Left ventricle myocardium inferior (tissue), 1 donor: Measurements from ENCODE around the gene CELF2. TPM values are rescaled to one million over a fixed set of nuclear protein-coding genes. Genes with fewer than 3 reads are reported as not detected.
"Not testable (repeated sequence)": the region's sequence is repeated elsewhere in the genome, so short reads cannot be mapped to it uniquely, and the experiment has no call there.

Source experiments
- DNase-seq: peaks from one replicate; pipeline ENCODE4 v3.0.0-alpha.2; 2020
- H3K27ac ChIP-seq: fragments of 200-600 bp; replicated peaks from 2 replicates; pipeline ENCODE4 v1.8.0; 2021
- H3K27me3 ChIP-seq: fragments of 200-600 bp; 2 replicates; pipeline ENCODE4 v1.8.0; 2021; ENCODE audit warnings: low read depth
- H3K36me3 ChIP-seq: fragments of 200-600 bp; 2 replicates; pipeline ENCODE4 v1.8.0; 2021
- H3K4me1 ChIP-seq: fragments of 200-600 bp; 2 replicates; pipeline ENCODE4 v1.8.0; 2021
- H3K4me3 ChIP-seq: fragments of 200-600 bp; 2 replicates; pipeline ENCODE4 v1.8.0; 2021; ENCODE audit warnings: mild to moderate bottlenecking, moderate library complexity
- H3K9me3 ChIP-seq: fragments of 200-600 bp; replicated peaks from 2 replicates; pipeline ENCODE4 v1.8.0; 2021
- intact Hi-C: fragments of 100-400 bp; cut with micrococcal nuclease; formaldehyde crosslinking; loops from one replicate; pipeline ENCODE4 v1.11.0; 2022
- total RNA-seq: library from RNA; stranded (reverse); fragmentation: NEBNext Ultra II Directional; extraction: Animal tissue kit (Norgen Biotek cat#: 25700); gene quantifications from one replicate; pipeline ENCODE4 v1.2.1, GENCODE V29; 2021
- TF ChIP-seq, protein P1 (sequence below): fragments of 200-600 bp; IDR thresholded peaks from 2 replicates; pipeline ENCODE4 v1.8.0; 2021; ENCODE audit warnings: antibody characterized with exemption, mild to moderate bottlenecking, borderline replicate concordance
- donor health status: DM: no; HTN: yes; CAD: no; lungs with severe emphysema.

CELF2 gene
- total RNA-seq, 1 donor from 2014 or later, result 74.9 TPM

- Histone ChIP-seq H3K27me3 (no peaks in the 10 kb centered on the region), H3K4me1 (no peaks in the 10 kb centered on the region), H3K9me3 (peaks cover 7% of the 10 kb centered on the region), H3K36me3 (no peaks in the 10 kb centered on the region), H3K27ac (no peak overlapping the region), H3K4me3 (no peak overlapping the region)
- DNase-seq, result no peak
- TF ChIP-seq, protein P1, sequence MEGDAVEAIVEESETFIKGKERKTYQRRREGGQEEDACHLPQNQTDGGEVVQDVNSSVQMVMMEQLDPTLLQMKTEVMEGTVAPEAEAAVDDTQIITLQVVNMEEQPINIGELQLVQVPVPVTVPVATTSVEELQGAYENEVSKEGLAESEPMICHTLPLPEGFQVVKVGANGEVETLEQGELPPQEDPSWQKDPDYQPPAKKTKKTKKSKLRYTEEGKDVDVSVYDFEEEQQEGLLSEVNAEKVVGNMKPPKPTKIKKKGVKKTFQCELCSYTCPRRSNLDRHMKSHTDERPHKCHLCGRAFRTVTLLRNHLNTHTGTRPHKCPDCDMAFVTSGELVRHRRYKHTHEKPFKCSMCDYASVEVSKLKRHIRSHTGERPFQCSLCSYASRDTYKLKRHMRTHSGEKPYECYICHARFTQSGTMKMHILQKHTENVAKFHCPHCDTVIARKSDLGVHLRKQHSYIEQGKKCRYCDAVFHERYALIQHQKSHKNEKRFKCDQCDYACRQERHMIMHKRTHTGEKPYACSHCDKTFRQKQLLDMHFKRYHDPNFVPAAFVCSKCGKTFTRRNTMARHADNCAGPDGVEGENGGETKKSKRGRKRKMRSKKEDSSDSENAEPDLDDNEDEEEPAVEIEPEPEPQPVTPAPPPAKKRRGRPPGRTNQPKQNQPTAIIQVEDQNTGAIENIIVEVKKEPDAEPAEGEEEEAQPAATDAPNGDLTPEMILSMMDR, result no peak
- intact Hi-C loops, result no loop called here
These were observed 341.4 kb downstream of the CELF2 start for GRCh38 chr10:11358923-11359575.

DNA sequence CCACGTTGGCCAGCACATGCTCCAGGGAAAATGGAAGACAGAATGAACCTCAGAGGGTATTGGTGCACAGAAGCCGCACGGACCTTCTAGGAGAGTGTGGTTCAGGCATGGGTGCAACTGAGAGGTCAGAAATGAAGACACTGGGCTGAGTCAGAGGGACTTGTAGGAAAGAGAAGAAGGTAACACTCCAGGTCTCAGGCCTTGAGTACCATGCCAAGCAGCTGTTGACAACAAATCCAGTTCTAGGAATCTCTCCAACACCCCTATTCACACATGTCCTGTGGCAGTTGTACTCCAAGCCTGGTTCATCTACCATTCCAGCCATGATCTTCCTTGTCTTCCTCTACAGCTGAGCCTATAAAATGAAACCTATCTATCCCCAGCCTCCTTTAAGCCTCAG is 342.2 kb downstream of the CELF2 start:
- Histone ChIP-seq H3K4me3 (no peak overlapping the region), H3K9me3 (peaks cover 7% of the 10 kb centered on the region), H3K4me1 (no peaks in the 10 kb centered on the region), H3K36me3 (no peaks in the 10 kb centered on the region), H3K27ac (no peak overlapping the region), H3K27me3 (no peaks in the 10 kb centered on the region)
- no peak for DNase-seq
- intact Hi-C loops, result no loop called here
- TF ChIP-seq, protein P1, result no peak

GRCh38 chr10:11363497-11363896 is 345.8 kb downstream of the CELF2 start:
- H3K27me3 ChIP-seq, result no peaks in the 10 kb centered on the region
- no peaks in the 10 kb centered on the region for H3K36me3 ChIP-seq
- H3K27ac ChIP-seq, result no peak overlapping the region
- no peaks in the 10 kb centered on the region for H3K4me1 ChIP-seq
- intact Hi-C loops, result no loop called here
- H3K9me3 ChIP-seq, result peaks cover 7% of the 10 kb centered on the region
- H3K4me3 ChIP-seq, result no peak overlapping the region
- TF ChIP-seq, protein P1, result no peak
- DNase-seq, result no peak

DNA sequence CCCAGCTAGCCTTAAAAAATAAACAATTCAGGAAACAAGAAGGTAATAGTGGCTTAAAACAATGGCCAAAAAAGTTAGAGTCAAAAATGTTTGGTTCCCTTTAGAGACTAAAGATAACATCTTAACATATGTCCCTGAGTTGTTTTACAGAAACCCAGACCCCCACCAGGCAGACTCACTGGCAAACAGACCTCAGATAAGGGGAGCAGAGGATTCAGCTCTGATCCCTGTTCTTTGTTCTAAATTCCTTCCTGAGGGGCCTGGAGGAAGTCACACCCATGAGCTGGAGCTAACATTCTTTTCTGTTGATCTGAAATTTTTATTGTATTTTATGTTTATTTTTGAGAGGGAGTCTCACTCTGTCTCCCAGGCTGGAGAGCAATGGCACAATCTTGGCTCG is 346.6 kb downstream of the CELF2 start:
- intact Hi-C loops, result no loop called here
- TF ChIP-seq, protein P1, result no peak
- no peak for DNase-seq

GRCh38 chr10:11366889-11367288 is 349.2 kb downstream of the CELF2 start:
- H3K9me3 ChIP-seq, DNase-seq, intact Hi-C loops, H3K4me1 ChIP-seq, H3K4me3 ChIP-seq, H3K36me3 ChIP-seq, H3K27ac ChIP-seq, H3K27me3 ChIP-seq: not testable (repeated sequence)

More for the DNA sequence above, 346.6 kb downstream of the CELF2 start:
- peaks cover under 1% of the 10 kb centered on the region for H3K9me3 ChIP-seq
- no peak overlapping the region for H3K27ac ChIP-seq
- H3K4me3 ChIP-seq, result no peak overlapping the region
- H3K4me1 ChIP-seq, result no peaks in the 10 kb centered on the region
- no peaks in the 10 kb centered on the region for H3K27me3 ChIP-seq
- no peaks in the 10 kb centered on the region for H3K36me3 ChIP-seq

GRCh38 chr10:11367505-11367904 is 349.8 kb downstream of the CELF2 start:
- DNase-seq, result no peak
- Histone ChIP-seq H3K27me3 (no peaks in the 10 kb centered on the region), H3K27ac (no peak overlapping the region), H3K4me3 (no peak overlapping the region), H3K4me1 (no peaks in the 10 kb centered on the region), H3K36me3 (no peaks in the 10 kb centered on the region), H3K9me3 (no peaks in the 10 kb centered on the region)
- intact Hi-C loops, result no loop called here
- TF ChIP-seq, protein P1, result no peak
